GM18868 (cell line): ENCODE measurements around the gene PPP1R9A.

ENCODE experiments used
- ATAC-seq: cut with Tn5 transposase; IDR thresholded peaks from one replicate; pipeline ENCODE4 v1.9.1; 2021; ENCODE audit warnings: mild to moderate bottlenecking, moderate library complexity; ENCODE audit not compliant: unreplicated experiment

PPP1R9A gene

GRCh38 chr7:95092324-95092723, 184.9 kb downstream of the PPP1R9A start:
- ATAC-seq: no peak

DNA sequence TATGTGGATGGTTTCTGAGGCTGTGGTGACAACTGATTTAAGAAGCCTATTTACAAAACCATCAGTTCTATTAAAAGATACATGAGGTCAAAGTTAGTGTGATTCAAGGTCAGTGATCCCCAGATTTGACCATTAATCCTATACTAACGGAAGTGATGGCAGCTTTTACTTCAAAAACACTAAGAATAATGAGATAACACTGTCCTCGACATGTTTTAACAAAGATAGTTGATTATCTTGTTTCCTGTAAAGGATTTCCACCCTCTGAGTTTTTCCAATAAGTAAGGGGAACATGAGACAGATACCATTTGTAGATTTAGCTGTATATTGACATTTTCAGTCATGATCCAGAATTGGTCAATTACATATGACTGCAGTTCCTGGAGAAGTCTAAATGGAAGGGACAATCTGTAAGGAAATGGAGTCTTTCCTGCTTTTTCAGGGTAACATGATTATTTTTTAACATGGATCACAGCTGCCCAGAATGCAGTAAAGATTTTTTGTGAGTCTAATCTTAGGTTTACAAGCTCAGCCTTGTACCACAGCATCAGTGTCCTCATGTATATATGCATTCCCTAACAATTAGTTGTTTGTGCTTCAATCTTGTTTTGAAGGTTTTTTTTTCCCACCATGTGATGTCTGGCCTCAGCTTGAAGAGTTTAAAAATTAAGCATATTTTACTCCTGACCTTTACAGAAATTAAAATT, 188.0 kb downstream of the PPP1R9A start:
- ATAC-seq: no peak

- ATAC-seq: no peak
These were observed 188.7 kb downstream of the PPP1R9A start for GRCh38 chr7:95095966-95096540.

- no peak for ATAC-seq
These were observed 189.9 kb downstream of the PPP1R9A start for GRCh38 chr7:95097291-95097690.

- no peak for ATAC-seq
These were observed 190.5 kb downstream of the PPP1R9A start for GRCh38 chr7:95097851-95098250.

DNA sequence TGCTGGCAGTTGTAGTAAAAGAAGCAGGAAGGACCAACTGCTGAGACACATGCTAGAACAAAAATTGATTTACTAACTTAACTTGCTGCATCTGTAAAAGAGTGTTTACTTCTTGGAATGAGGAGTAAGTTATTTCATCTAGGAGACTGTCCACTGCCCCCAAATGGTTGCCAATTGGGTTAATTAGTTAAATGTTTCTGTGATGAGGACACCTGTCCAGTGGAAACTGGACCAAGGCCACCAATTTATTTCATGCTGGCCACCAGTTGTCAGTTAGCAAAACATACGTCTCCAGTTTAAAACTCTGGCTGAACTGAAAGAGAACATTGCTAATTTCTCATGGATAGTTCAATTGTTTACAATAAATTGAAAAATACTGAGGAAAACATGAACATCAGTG, 191.7 kb downstream of the PPP1R9A start:
- no peak for ATAC-seq

- ATAC-seq: no peak
These were observed 194.0 kb downstream of the PPP1R9A start for GRCh38 chr7:95101422-95101821.

DNA sequence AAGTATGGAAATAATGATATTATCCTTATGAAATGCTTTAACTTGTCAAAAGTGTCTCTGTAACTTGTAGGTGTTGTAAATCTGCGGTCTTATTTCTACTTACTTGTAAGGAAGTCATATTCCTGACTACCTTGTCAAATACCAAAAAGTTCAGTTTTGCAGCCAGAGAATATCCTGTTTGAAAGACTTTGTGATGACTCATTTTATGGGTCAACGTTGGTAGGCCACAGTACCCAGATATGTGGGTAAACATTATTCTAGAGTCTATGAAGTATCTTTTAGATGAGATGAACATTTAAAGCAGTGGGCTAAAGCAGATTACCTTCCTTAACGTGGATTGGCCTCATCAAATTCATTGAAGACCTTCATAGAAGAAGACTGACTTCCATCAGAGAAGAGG, 195.3 kb downstream of the PPP1R9A start:
- ATAC-seq: no peak

DNA sequence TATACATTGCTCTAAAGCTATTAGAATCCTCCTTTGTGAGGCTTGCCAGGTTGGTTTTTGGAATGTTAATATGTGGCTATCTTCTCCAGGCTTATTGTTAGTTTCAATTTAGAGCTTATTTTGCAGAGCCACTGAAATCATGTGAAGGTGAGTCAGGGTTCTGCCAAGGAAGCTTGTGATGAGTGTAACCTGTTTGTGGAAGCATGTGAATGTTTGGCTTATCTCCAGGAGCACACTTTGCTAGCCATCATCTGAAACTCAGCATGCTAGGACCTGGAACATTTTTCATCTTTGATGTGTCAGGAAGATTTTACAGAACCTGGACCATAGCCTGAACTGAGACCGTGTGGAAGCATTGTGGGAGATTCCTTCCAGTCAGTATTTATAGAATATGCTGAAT, 197.3 kb downstream of the PPP1R9A start:
- ATAC-seq: no peak

DNA sequence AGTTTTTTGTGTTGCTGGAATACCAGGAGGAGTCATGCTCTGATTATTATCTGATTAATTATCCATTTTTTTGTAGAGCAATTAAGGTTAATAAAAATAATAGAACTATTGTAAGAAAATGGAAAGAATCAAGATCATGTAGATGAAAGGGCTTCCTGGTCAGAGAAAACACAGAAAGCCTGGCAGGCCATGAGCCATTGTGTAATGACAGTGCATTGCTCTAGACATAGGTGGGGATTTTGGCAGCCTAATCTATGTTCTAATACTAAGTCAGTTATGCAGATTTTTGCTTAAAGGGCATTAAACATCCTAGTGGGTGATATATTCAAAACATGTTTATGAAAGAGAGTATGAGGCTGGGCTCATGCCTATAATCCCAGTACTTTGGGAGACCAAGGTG, 198.2 kb downstream of the PPP1R9A start:
- no peak for ATAC-seq

GRCh38 chr7:95106401-95106800, 199.0 kb downstream of the PPP1R9A start:
- no peak for ATAC-seq

GRCh38 chr7:95110707-95111106, 203.3 kb downstream of the PPP1R9A start:
- ATAC-seq: no peak

DNA sequence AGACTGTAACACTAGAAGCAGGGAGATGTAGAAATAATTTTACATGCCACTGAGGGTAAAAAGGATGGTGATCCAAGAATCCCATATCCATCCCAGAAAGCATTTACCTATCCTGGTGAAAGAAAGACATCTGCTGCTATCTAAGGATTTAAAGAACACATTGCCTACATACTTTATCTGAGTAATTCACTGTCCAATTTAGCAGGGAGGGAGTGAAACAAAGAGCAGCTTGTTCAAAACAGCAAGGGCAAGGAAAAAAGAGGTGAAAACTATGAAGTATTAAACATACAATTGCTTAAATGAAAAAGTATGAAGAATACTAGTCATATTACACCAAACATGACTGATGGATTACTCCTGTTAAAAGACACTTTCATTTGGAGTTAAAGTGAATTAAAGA, 206.2 kb downstream of the PPP1R9A start:
- ATAC-seq: no peak

- ATAC-seq: no peak
These were observed 218.8 kb downstream of the PPP1R9A start for GRCh38 chr7:95126053-95126709.

- ATAC-seq: no peak
These were observed 225.1 kb downstream of the PPP1R9A start for GRCh38 chr7:95132500-95132899.

DNA sequence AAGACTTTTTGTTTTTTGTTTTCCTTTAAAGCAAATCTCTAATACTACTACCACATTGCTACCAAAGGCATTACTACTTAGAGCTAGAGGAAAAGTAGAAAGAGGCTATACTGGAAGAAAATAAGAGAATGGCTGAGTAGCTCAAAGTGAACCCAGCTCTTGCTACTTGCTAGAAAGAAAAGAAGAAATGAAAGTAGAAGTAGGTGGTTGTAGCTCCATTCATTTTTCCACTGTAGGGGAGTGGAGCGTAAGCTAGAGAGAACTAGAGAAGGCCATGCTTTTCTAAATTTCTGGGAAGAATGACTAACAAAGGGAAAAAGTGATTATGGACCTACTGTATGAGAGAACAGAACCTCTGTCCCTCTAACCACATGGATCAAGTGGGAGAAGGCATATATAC, 232.5 kb downstream of the PPP1R9A start:
- no peak for ATAC-seq

DNA sequence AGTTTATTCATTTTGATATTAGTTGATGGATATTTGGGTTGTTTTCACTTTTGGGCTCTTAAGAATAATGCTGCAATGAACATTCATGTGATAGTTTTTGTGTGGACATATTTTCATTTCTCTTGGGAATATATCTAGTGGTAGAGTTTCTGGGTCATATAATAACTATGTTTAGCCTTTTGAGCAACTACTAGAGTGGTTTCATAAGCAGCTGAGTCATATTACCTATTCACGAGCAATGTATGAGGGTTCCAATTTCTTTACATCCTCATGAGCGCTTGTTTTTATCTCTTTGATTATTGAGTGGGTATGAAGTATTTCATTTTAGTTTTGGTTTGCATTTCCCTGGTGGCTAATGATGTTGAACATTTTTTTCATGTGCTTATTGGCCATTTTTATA, 234.4 kb downstream of the PPP1R9A start:
- ATAC-seq: peak; percentile 49

DNA sequence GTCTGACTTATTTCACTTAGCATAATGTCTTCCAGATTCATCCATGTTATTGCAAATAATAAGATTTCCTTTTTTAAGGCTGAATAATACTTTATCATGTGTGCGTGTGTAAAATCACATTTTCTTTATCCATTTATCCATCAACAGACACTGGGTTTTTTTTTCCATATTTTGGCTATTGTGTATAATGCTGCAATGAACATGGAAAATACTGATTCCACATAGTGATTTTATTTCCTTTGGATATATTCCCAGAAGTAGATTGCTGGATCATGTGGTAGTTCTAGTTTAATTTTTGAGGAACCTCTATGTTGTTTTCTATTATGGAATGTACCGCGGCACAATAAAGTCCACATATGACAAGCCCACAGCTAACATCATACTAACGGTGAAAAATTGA, 236.9 kb downstream of the PPP1R9A start:
- no peak for ATAC-seq

- ATAC-seq: no peak
These were observed 248.6 kb downstream of the PPP1R9A start for GRCh38 chr7:95155965-95156364.

GRCh38 chr7:95157381-95157780, 250.0 kb downstream of the PPP1R9A start:
- ATAC-seq: no peak

DNA sequence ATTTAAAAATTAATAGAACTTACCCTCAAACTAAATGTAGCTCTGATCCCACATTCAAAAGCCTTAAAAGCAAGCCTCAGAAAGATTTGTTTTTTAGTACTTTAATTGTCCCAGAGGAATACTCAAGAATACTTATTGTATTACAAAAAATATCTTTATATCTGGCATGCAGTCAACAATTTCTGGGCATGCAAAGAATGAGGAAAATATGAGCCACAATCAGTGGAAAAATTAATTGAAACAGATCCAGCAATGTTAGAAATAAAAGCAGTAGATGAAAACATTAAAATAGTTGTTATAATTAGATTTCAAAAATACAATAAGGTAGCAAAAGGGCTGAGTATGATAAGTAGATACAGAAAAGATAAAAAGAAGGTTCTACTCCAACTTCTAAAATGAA, 262.3 kb downstream of the PPP1R9A start:
- ATAC-seq: no peak

GRCh38 chr7:95172420-95172819, 265.0 kb downstream of the PPP1R9A start:
- ATAC-seq: no peak
